OCI-LY7 (cell line): ENCODE data around the gene FAM240A. TPM values are rescaled to one million over a fixed set of nuclear protein-coding genes. Genes with fewer than 3 reads are reported as not detected.

Experiments used
- BruUV-seq: library from RNA; stranded (reverse); fragments of 400-500 nt; replicated peaks from 2 replicates; lab custom pipeline; 2021; lab: Mats Ljungman, UMichigan
- CTCF ChIA-PET: fragments of 300-600 bp; sonication (Branson Sonifier 250); formaldehyde crosslinking; loops from one replicate; lab custom pipeline; 2022; ENCODE audit warnings: antibody characterized with exemption; ENCODE audit not compliant: unreplicated experiment; lab: Charles Lee
- POLR2A ChIA-PET: fragments of 300-600 bp; sonication (Branson Sonifier 250); formaldehyde crosslinking; loops from one replicate; lab custom pipeline; 2022; ENCODE audit warnings: antibody characterized with exemption; lab: Charles Lee
- DNase-seq: peaks from one replicate; pipeline ENCODE4 v3.0.0-alpha.2; 2015; ENCODE audit warnings: low spot score
- H2AFZ ChIP-seq: fragments of 200-600 bp; sonication (generic), shearing (Covaris generic); 2 replicates; pipeline ENCODE4 v1.6.1; 2014; ENCODE audit warnings: mild to moderate bottlenecking, antibody characterized with exemption, low read length, moderate library complexity
- H3K27ac ChIP-seq: fragments of 200-600 bp; sonication (generic); 2 replicates; pipeline ENCODE4 v1.5.1; 2014; ENCODE audit warnings: mixed run types, low read depth, mild to moderate bottlenecking, moderate library complexity, low read length, inconsistent platforms; ENCODE audit not compliant: poor library complexity, severe bottlenecking
- H3K36me3 ChIP-seq: fragments of 200-600 bp; sonication (generic); 2 replicates; pipeline ENCODE4 v1.6.1; 2014; ENCODE audit warnings: mild to moderate bottlenecking, antibody characterized with exemption, low read length, moderate library complexity, mixed read lengths; ENCODE audit not compliant: insufficient read depth
- H3K4me1 ChIP-seq: fragments of 200-600 bp; sonication (generic); 2 replicates; pipeline ENCODE4 v1.5.1; 2014; ENCODE audit warnings: mild to moderate bottlenecking, low read length; ENCODE audit not compliant: insufficient read depth, poor library complexity, severe bottlenecking
- H3K4me2 ChIP-seq: fragments of 200-600 bp; sonication (generic); 2 replicates; pipeline ENCODE4 v1.6.1; 2014; ENCODE audit warnings: mild to moderate bottlenecking, low read length
- H3K4me3 ChIP-seq: fragments of 200-600 bp; sonication (generic); 2 replicates; pipeline ENCODE4 v1.5.1; 2014; ENCODE audit warnings: mild to moderate bottlenecking, low read depth, low read length; ENCODE audit not compliant: poor library complexity, severe bottlenecking
- H3K79me2 ChIP-seq: fragments of 200-600 bp; sonication (generic); 2 replicates; pipeline ENCODE4 v1.6.1; 2016; ENCODE audit warnings: low read depth, mild to moderate bottlenecking, low read length, moderate library complexity, mixed read lengths; ENCODE audit not compliant: insufficient read depth
- H3K9me2 ChIP-seq: fragments of 200-600 bp; sonication (generic); 2 replicates; pipeline ENCODE4 v1.6.1; 2016; ENCODE audit warnings: mild to moderate bottlenecking, low read length, mixed read lengths; ENCODE audit not compliant: insufficient read depth
- H3K9me3 ChIP-seq: fragments of 200-600 bp; sonication (generic); 2 replicates; pipeline ENCODE4 v1.6.1; 2014; ENCODE audit warnings: mild to moderate bottlenecking, mixed run types, low read length, mixed read lengths
- H4K20me1 ChIP-seq: fragments of 200-600 bp; sonication (generic); 2 replicates; pipeline ENCODE4 v1.6.1; 2014; ENCODE audit warnings: mild to moderate bottlenecking, antibody characterized with exemption, low read length, moderate library complexity, mixed read lengths; ENCODE audit not compliant: insufficient read depth
- CTCF ChIP-seq: fragments of 200-600 bp; sonication (generic); conservative IDR thresholded peaks from 2 replicates; pipeline ENCODE4 v1.5.1; 2014; ENCODE audit warnings: mild to moderate bottlenecking, antibody characterized with exemption, low read length, moderate library complexity, mixed read lengths
- EZH2phosphoT487 ChIP-seq: fragments of 200-600 bp; sonication (generic); IDR thresholded peaks from 2 replicates; pipeline ENCODE4 v1.6.1; 2018; ENCODE audit warnings: low read depth, borderline replicate concordance, mild to moderate bottlenecking, mixed run types, antibody characterized with exemption, low read length, moderate library complexity, mixed read lengths
- intact Hi-C: fragments of 100-400 bp; cut with micrococcal nuclease; formaldehyde crosslinking; loops from one replicate; pipeline ENCODE4 v1.10.0; 2022; ENCODE audit not compliant: unreplicated experiment
- total RNA-seq, 2 experiments: library from RNA; depleted of rRNA in 1 of 2; stranded (reverse); fragments of >200 nt in 1 of 2; shearing (Covaris generic) in 1 of 2; gene quantifications; 2 replicates each; pipeline ENCODE4 v1.2.3, GENCODE V29; 2014 to 2022

FAM240A gene
- total RNA-seq, 2 experiments from 2014 or later, result not detected

GRCh38 chr3:46665763-46666452 is 53.6 kb downstream of the FAM240A start:
- Histone ChIP-seq H2AFZ (no peak overlapping the region), H3K36me3 (no peaks in the 10 kb centered on the region), H3K9me2 (no peaks in the 10 kb centered on the region), H3K4me3 (no peak overlapping the region), H3K9me3 (no peaks in the 10 kb centered on the region), H3K27ac (no peak overlapping the region), H3K4me2 (no peak overlapping the region), H4K20me1 (no peaks in the 10 kb centered on the region), H3K79me2 (no peaks in the 10 kb centered on the region), H3K4me1 (no peaks in the 10 kb centered on the region)
- POLR2A ChIA-PET, result no interaction called here
- CTCF ChIA-PET, result no interaction called here
- intact Hi-C loops, result no loop called here
- TF ChIP-seq CTCF (no peak), EZH2phosphoT487 (no peak)
- no peak for DNase-seq
- BruUV-seq, result no TSS peak

GRCh38 chr3:46666453-46666845 is 54.1 kb downstream of the FAM240A start:
- H3K4me2 ChIP-seq, result no peak overlapping the region
- DNase-seq, result no peak
- H3K9me3 ChIP-seq, result no peaks in the 10 kb centered on the region
- no TSS peak for BruUV-seq
- no peaks in the 10 kb centered on the region for H4K20me1 ChIP-seq
- TF ChIP-seq CTCF (no peak), EZH2phosphoT487 (no peak)
- POLR2A ChIA-PET, result no interaction called here
- H3K4me3 ChIP-seq, result no peak overlapping the region
- CTCF ChIA-PET, result no interaction called here
- H3K4me1 ChIP-seq, result no peaks in the 10 kb centered on the region
- intact Hi-C loops, result no loop called here
- no peaks in the 10 kb centered on the region for H3K9me2 ChIP-seq
- H2AFZ ChIP-seq, result no peak overlapping the region
- no peaks in the 10 kb centered on the region for H3K36me3 ChIP-seq
- no peaks in the 10 kb centered on the region for H3K79me2 ChIP-seq
- H3K27ac ChIP-seq, result no peak overlapping the region

- H3K36me3 ChIP-seq, result no peaks in the 10 kb centered on the region
- TF ChIP-seq CTCF (no peak), EZH2phosphoT487 (no peak)
- POLR2A ChIA-PET, result no interaction called here
- no peaks in the 10 kb centered on the region for H3K9me3 ChIP-seq
- no peak overlapping the region for H3K27ac ChIP-seq
- H3K4me1 ChIP-seq, result no peaks in the 10 kb centered on the region
- no peak overlapping the region for H3K4me2 ChIP-seq
- H3K79me2 ChIP-seq, result no peaks in the 10 kb centered on the region
- DNase-seq, result no peak
- no peaks in the 10 kb centered on the region for H4K20me1 ChIP-seq
- intact Hi-C loops, result no loop called here
- H2AFZ ChIP-seq, result no peak overlapping the region
- H3K4me3 ChIP-seq, result no peak overlapping the region
- H3K9me2 ChIP-seq, result no peaks in the 10 kb centered on the region
- no TSS peak for BruUV-seq
- CTCF ChIA-PET, result no interaction called here
These were observed 54.8 kb downstream of the FAM240A start for GRCh38 chr3:46667061-46667621.
